Activated CD4-positive, alpha-beta T cell treated with anti-CD3 and anti-CD28 coated beads, Interleukin-2, amount 50 U/mL, for 48 hours (primary cell): ENCODE data around the gene AARS2.

ENCODE experiments used
- DNase-seq, 2 experiments: peaks; one replicate each; pipeline ENCODE4 v3.0.0-alpha.2; 2020

Gene AARS2

GRCh38 chr6:44258921-44259320, 54.2 kb downstream of the AARS2 start:
- no peak for DNase-seq

DNA sequence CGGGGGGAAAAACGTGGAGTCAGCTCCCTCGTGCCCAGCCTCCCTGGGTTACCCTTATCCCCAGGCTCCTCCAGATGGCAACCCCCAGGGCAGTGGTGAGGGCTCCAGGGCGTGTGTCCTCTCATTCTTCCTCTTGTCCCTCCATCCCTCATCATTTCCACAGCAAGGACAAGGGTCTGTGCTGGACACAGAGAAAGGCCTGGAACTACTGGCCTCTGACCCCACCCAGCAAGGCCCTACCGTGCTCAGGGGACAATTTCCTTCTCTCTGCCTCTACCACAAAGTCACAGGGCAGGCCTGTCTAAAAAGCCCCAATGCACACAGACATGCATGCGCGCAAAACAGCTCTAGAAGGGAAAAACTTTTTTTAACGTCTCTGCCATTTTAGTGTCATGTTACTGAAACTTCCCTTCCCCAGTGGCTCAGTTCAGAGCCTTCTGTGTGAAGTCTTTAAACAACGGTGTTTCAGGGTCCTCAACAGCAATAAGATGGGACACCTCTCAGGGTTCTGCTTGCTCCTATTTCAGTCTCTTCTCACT, 54.8 kb downstream of the AARS2 start:
- no peak for DNase-seq

GRCh38 chr6:44257753-44258324, 55.3 kb downstream of the AARS2 start:
- DNase-seq: no peak

DNA sequence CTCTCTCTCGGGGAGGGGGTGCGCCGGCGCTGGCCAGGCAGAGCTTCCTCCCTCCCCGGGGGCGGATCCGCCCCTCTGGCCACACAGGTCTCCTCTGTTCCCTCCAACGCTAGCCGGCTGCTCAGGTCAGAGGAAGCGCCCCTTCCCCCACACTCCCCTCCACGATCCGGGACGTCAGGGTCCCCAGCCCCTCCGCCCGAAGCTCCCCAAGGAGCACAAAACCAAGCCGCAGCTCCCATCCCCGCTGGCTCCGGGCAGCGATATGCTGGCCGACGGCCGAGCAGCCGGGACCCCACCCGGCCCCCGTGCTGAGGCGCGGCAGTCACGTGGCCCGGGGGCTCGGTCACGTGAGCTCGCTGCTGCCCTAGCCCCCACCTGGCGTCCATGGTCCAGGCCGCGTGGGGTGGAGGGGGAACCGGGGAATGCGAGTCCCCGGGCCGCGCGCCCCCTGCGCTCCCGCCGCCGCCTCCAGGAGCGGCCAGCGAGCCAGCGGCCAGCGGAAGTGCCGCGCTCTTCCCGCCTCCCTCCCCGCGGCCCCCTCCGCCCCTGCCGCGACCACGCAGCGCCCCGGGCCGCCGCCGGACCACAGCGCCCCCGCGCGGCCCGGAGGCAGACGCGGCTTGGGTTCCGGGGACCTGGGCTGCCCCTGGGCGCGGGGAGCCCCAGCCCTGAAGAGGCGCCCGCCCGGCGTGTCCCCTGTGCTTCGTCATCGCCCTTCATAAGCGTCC, 56.0 kb downstream of the AARS2 start, which contains the start of gene SLC35B2:
Gene SLC35B2 (minus strand): TSS at position 504 of the 728 bp plus-strand sequence. CDS start 118 bp downstream, at position 386.
- peak; percentile 66 to 69 for DNase-seq

GRCh38 chr6:44256775-44257024, 56.4 kb downstream of the AARS2 start:
- DNase-seq: no peak

- DNase-seq: no peak
Measured at GRCh38 chr6:44255871-44256774, 57.0 kb downstream of the AARS2 start.

GRCh38 chr6:44255105-44255808, 57.9 kb downstream of the AARS2 start:
- DNase-seq: peak in 1 of 2 experiments; percentile 54

- peak; percentile 46 to 59 for DNase-seq
Measured at GRCh38 chr6:44254191-44255104, 58.7 kb downstream of the AARS2 start.

GRCh38 chr6:44253307-44254101, 59.6 kb downstream of the AARS2 start:
- peak; percentile 69 to 76 for DNase-seq

DNA sequence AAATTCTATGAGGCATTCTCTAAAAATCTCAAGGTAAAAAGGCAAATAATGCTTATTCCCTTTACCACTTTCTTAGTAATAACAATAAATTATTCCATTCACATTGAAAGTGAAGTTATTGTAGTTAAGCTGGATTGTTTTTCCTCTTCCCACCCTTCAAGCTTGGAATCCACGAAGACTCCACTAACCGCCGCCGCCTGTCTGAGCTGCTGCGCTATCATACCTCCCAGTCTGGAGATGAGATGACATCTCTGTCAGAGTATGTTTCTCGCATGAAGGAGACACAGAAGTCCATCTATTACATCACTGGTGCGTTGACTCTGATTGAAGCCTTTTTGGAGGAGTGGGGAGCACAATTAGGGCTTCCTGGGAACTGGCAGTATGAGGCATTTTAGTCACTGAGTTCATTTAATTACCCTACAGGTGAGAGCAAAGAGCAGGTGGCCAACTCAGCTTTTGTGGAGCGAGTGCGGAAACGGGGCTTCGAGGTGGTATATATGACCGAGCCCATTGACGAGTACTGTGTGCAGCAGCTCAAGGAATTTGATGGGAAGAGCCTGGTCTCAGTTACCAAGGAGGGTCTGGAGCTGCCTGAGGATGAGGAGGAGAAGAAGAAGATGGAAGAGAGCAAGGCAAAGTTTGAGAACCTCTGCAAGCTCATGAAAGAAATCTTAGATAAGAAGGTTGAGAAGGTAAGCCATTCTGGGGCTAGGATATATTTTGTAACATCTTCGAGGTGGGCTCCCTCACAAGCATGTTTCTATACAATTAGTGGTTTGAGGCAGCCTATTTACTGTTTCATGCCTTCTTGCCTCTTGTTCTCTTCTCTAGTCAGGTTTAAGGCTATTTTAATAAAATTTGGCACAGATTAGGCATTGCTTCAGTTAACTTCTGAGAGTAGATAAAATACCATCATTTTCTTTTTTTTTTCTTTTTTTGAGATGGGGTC, 61.3 kb downstream of the AARS2 start:
- no peak for DNase-seq

DNA sequence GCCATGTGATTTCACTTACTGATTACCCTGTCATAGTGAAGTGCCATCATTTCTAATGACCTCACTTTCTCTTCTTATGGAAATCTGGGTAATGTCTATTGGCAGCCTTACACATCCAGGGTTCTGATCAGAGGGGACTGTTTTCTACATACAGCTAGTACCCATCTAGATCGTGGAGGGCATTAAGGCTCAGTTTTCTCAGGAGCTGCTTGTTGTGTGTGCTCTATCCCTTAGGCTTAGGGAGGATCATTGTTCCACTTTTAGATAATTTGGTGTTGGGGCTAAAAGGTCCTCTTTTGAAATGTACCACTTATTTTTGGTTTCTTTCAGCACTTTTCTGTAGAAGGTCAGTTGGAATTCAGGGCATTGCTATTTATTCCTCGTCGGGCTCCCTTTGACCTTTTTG, 62.4 kb downstream of the AARS2 start:
- no peak for DNase-seq

DNA sequence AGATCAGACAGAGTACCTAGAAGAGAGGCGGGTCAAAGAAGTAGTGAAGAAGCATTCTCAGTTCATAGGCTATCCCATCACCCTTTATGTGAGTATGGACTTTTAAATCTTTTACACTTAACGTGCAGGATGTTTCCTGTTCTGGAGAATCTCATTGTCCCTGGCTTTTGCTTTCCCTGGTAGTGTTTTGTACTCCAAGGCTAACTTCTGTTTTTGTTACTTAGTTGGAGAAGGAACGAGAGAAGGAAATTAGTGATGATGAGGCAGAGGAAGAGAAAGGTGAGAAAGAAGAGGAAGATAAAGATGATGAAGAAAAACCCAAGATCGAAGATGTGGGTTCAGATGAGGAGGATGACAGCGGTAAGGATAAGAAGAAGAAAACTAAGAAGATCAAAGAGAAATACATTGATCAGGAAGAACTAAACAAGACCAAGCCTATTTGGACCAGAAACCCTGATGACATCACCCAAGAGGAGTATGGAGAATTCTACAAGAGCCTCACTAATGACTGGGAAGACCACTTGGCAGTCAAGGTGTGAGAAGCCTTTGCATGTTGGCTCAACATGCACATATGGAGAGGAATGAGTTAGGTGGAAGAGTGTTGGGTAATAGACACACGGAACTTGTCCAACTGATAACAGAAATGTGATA, 63.0 kb downstream of the AARS2 start:
- no peak for DNase-seq
